ENCODE data around the gene IL4. TPM values are rescaled to one million over a fixed set of nuclear protein-coding genes. Genes with fewer than 3 reads are reported as not detected.

IL4 gene
- polyA plus RNA-seq, 1 donor (not counting 4 experiments of a cell fraction or from before 2014, with no cell fraction given) = not detected

DNA sequence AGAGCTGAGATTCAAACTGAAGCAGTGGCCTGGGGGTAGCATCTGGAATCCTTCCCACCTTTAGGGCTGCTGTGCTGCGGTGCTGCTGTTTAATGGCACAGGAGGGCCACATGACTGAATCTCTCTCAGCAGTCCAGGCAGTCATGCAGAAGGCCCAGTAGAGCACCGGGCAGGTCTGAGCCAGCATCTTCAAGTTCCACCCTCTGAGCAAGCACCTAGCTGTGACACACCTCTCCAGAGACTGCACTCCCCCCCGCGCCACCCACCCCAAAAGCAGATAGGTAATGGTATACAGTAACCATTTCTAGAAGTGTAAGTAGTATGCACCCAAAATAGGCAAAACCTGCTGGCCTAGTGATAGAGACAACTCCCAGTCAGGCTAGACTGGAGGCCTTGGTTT, 8.2 kb downstream of the IL4 start:
- no peak for DNase-seq (ENCODE audit: low read depth, low spot score)
- Histone ChIP-seq H3K27ac (ENCODE audit: control insufficient read depth, insufficient read depth, low read length) (no peak overlapping the region), H3K27me3 (ENCODE audit: control insufficient read depth, extremely low read depth, insufficient read depth, low read length) (no peaks in the 10 kb centered on the region), H4K20me1 (ENCODE audit: control insufficient read depth, extremely low read depth, insufficient read depth, low read length) (no peaks in the 10 kb centered on the region), H3K4me2 (ENCODE audit: control insufficient read depth, extremely low read depth, insufficient read depth, low read depth, low read length) (no peak overlapping the region), H3K9me1 (ENCODE audit: control insufficient read depth, extremely low read depth, insufficient read depth, low read length) (no peaks in the 10 kb centered on the region), H3K9me3 (ENCODE audit: control insufficient read depth, low read depth, low read length) (no peaks in the 10 kb centered on the region), H3K79me2 (ENCODE audit: control insufficient read depth, insufficient read depth, low read length) (no peaks in the 10 kb centered on the region), H2AFZ (ENCODE audit: control insufficient read depth, low read length) (no peak overlapping the region), H3K36me3 (ENCODE audit: control insufficient read depth in 2 of 2, extremely low read depth in 1 of 2, insufficient read depth in 2 of 2, low read length in 2 of 2) (no peaks in the 10 kb centered on the region), H3K4me1 (ENCODE audit: control insufficient read depth, extremely low read depth, insufficient read depth, low read length) (peaks cover 6% of the 10 kb centered on the region), H3K4me3 (ENCODE audit: control insufficient read depth in 2 of 3, extremely low read depth in 1 of 3, insufficient read depth in 2 of 3, low read depth in 1 of 3, low read length in 3 of 3) (no peak overlapping the region), H3K9ac (ENCODE audit: control insufficient read depth, extremely low read depth, insufficient read depth, low read length) (no peak overlapping the region)
- no peak for FAIRE-seq
- dilution Hi-C loops (cut with MboI; ENCODE audit: extremely low pct_ligation_motif_present, low sequenced_read_pairs) = no loop called here
- TF ChIP-seq EZH2 (IDR thresholded peaks at IDR 0.05; ENCODE audit: low read length) = no peak
- TF ChIP-seq, protein P1, sequence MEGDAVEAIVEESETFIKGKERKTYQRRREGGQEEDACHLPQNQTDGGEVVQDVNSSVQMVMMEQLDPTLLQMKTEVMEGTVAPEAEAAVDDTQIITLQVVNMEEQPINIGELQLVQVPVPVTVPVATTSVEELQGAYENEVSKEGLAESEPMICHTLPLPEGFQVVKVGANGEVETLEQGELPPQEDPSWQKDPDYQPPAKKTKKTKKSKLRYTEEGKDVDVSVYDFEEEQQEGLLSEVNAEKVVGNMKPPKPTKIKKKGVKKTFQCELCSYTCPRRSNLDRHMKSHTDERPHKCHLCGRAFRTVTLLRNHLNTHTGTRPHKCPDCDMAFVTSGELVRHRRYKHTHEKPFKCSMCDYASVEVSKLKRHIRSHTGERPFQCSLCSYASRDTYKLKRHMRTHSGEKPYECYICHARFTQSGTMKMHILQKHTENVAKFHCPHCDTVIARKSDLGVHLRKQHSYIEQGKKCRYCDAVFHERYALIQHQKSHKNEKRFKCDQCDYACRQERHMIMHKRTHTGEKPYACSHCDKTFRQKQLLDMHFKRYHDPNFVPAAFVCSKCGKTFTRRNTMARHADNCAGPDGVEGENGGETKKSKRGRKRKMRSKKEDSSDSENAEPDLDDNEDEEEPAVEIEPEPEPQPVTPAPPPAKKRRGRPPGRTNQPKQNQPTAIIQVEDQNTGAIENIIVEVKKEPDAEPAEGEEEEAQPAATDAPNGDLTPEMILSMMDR (optimal IDR thresholded peaks at IDR 0.05 in 1 of 3, IDR thresholded peaks at IDR 0.05 in 1 of 3, conservative IDR thresholded peaks at IDR 0.05 in 1 of 3; ENCODE audit: extremely low read depth in 1 of 3, insufficient read depth in 2 of 3, low read length in 3 of 3) = no peak

DNA sequence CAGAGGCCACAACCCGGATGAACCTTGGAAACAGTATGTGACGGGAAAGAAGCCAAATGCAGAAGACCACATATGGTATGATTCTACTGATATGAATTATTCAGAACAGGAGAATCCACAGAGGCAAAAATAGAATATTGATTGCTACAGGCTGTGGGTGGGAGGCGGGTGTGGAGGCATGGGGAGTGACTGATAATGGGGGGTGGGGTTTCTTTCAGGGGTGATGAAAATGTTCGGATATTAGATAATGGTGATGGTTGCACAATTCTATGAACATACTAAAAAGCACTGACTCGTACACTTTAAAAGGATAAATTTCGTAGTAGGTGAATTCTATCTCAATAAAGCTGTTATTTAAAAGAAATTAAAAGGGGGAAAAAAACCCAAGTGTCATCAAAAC, 10.7 kb downstream of the IL4 start:
- H3K36me3 ChIP-seq (ENCODE audit: control insufficient read depth in 2 of 2, extremely low read depth in 1 of 2, insufficient read depth in 2 of 2, low read length in 2 of 2) = no peaks in the 10 kb centered on the region
- TF ChIP-seq EZH2 (IDR thresholded peaks at IDR 0.05; ENCODE audit: low read length) = no peak
- TF ChIP-seq, protein P1 (optimal IDR thresholded peaks at IDR 0.05 in 1 of 3, IDR thresholded peaks at IDR 0.05 in 1 of 3, conservative IDR thresholded peaks at IDR 0.05 in 1 of 3; ENCODE audit: extremely low read depth in 1 of 3, insufficient read depth in 2 of 3, low read length in 3 of 3) = no peak
- no peaks in the 10 kb centered on the region for H3K9me1 ChIP-seq (ENCODE audit: control insufficient read depth, extremely low read depth, insufficient read depth, low read length)
- no peak overlapping the region for H2AFZ ChIP-seq (ENCODE audit: control insufficient read depth, low read length)
- FAIRE-seq (no peak), DNase-seq (ENCODE audit: low read depth, low spot score) (no peak)
- dilution Hi-C loops (cut with MboI; ENCODE audit: extremely low pct_ligation_motif_present, low sequenced_read_pairs) = no loop called here
- H3K79me2 ChIP-seq (ENCODE audit: control insufficient read depth, insufficient read depth, low read length) = no peaks in the 10 kb centered on the region
- no peak overlapping the region for H3K27ac ChIP-seq (ENCODE audit: control insufficient read depth, insufficient read depth, low read length)
- no peaks in the 10 kb centered on the region for H3K4me1 ChIP-seq (ENCODE audit: control insufficient read depth, extremely low read depth, insufficient read depth, low read length)
- H3K4me2 ChIP-seq (ENCODE audit: control insufficient read depth, extremely low read depth, insufficient read depth, low read depth, low read length) = no peak overlapping the region
- no peaks in the 10 kb centered on the region for H3K9me3 ChIP-seq (ENCODE audit: control insufficient read depth, low read depth, low read length)
- no peaks in the 10 kb centered on the region for H3K27me3 ChIP-seq (ENCODE audit: control insufficient read depth, extremely low read depth, insufficient read depth, low read length)
- H4K20me1 ChIP-seq (ENCODE audit: control insufficient read depth, extremely low read depth, insufficient read depth, low read length) = no peaks in the 10 kb centered on the region
- no peak overlapping the region for H3K4me3 ChIP-seq (ENCODE audit: control insufficient read depth in 2 of 3, extremely low read depth in 1 of 3, insufficient read depth in 2 of 3, low read depth in 1 of 3, low read length in 3 of 3)
- H3K9ac ChIP-seq (ENCODE audit: control insufficient read depth, extremely low read depth, insufficient read depth, low read length) = no peak overlapping the region

All from keratinocyte (primary cell).